ENCODE results near the gene ASH1L.

GRCh38 chr1:155531624-155532023 is 31.0 kb downstream of the ASH1L start:
- TF ChIP-seq CTCF (conservative IDR thresholded peaks at IDR 0.05; ENCODE audit: low read depth in 2 of 2) (no peak), EZH2phosphoT487 (IDR thresholded peaks at IDR 0.05; ENCODE audit: unreplicated experiment) (no peak), POLR2AphosphoS5 (IDR thresholded peaks at IDR 0.05; ENCODE audit: low read depth) (no peak), CREB1 (CRISPR knock-in tag; IDR thresholded peaks at IDR 0.05; ENCODE audit: low read depth) (no peak), ZNF331 (CRISPR knock-in tag; IDR thresholded peaks at IDR 0.05; ENCODE audit: low read depth) (no peak), STAT1 (IDR thresholded peaks at IDR 0.05; ENCODE audit: unreplicated experiment) (no peak), EZH2 (IDR thresholded peaks at IDR 0.05; ENCODE audit: low read depth, unreplicated experiment) (no peak), JUNB (IDR thresholded peaks at IDR 0.05; ENCODE audit: unreplicated experiment) (no peak), ZNF114 (CRISPR knock-in tag; IDR thresholded peaks at IDR 0.05) (no peak), NANOG (IDR thresholded peaks at IDR 0.05; ENCODE audit: borderline replicate concordance) (no peak)
- TF ChIP-seq, protein P1, sequence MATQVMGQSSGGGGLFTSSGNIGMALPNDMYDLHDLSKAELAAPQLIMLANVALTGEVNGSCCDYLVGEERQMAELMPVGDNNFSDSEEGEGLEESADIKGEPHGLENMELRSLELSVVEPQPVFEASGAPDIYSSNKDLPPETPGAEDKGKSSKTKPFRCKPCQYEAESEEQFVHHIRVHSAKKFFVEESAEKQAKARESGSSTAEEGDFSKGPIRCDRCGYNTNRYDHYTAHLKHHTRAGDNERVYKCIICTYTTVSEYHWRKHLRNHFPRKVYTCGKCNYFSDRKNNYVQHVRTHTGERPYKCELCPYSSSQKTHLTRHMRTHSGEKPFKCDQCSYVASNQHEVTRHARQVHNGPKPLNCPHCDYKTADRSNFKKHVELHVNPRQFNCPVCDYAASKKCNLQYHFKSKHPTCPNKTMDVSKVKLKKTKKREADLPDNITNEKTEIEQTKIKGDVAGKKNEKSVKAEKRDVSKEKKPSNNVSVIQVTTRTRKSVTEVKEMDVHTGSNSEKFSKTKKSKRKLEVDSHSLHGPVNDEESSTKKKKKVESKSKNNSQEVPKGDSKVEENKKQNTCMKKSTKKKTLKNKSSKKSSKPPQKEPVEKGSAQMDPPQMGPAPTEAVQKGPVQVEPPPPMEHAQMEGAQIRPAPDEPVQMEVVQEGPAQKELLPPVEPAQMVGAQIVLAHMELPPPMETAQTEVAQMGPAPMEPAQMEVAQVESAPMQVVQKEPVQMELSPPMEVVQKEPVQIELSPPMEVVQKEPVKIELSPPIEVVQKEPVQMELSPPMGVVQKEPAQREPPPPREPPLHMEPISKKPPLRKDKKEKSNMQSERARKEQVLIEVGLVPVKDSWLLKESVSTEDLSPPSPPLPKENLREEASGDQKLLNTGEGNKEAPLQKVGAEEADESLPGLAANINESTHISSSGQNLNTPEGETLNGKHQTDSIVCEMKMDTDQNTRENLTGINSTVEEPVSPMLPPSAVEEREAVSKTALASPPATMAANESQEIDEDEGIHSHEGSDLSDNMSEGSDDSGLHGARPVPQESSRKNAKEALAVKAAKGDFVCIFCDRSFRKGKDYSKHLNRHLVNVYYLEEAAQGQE (IDR thresholded peaks at IDR 0.05; ENCODE audit: unreplicated experiment), result no peak

Data from GM23338 (cell line).